Measurements from ENCODE around the gene FSCN2. TPM values are rescaled to one million over a fixed set of nuclear protein-coding genes. Genes with fewer than 3 reads are reported as not detected.

Gene FSCN2
- total RNA-seq, 3 donors from 2014 or later (not counting 1 experiment from before 2014, with no cell fraction given), result 0.26 to 2.6 (median 1.0) TPM

- Histone ChIP-seq H3K36me3 (ENCODE audit: control insufficient read depth, insufficient read depth, low read length) (peaks cover 67% of the 10 kb centered on the region), H3K27me3 (ENCODE audit: control insufficient read depth, insufficient read depth, low read length) (no peaks in the 10 kb centered on the region), H3K9me3 (ENCODE audit: control insufficient read depth, insufficient read depth, low read length) (no peaks in the 10 kb centered on the region), H3K27ac (ENCODE audit: low read length) (no peak overlapping the region), H3K4me3 (ENCODE audit: low read length) (no peak overlapping the region), H3K4me1 (ENCODE audit: control insufficient read depth, insufficient read depth, low read length) (no peaks in the 10 kb centered on the region)
- no peak for DNase-seq
- 98% methylated on average over 4 of the region's 4 CpGs for WGBS (ENCODE audit: insufficient coverage)
- Mint-ChIP-seq H3K4me3 (no peak overlapping the region), H3K27ac (no peak overlapping the region), H3K4me1 (no peaks in the 10 kb centered on the region), H3K36me3 (peaks cover 15% of the 10 kb centered on the region), H3K27me3 (ENCODE audit: low read depth in 2 of 2) (no peaks in the 10 kb centered on the region), H3K9me3 (no peaks in the 10 kb centered on the region)
- no peak for ATAC-seq
- TF ChIP-seq CTCF (IDR thresholded peaks at IDR 0.05), result no peak
- intact Hi-C loops (cut with micrococcal nuclease), result no loop called here
Observed at GRCh38 chr17:81586096-81586495, 57.9 kb downstream of the FSCN2 start.

Other genes starting within 250 kb of the FSCN2 start
- gene SLC38A10, start 233.1 kb upstream of the FSCN2 start, total RNA-seq, result 100 to 1,000 TPM in 1 of 3 donors, 10 to 100 TPM in 2; 72.2 to 104 (median 90.5) TPM
- 10 to 100 TPM in 1 of 3 donors, 1 to 10 TPM in 2; 2.9 to 17.3 (median 5.7) TPM for gene BAHCC1, start 132.9 kb upstream of the FSCN2 start, total RNA-seq
- gene ACTG1, start 15.6 kb upstream of the FSCN2 start, total RNA-seq, result 1,000 to 10,000 TPM; 1,401 to 1,901 (median 1,735) TPM
- 10 to 100 TPM; 31.8 to 34.5 (median 33.1) TPM for gene FAAP100, start 24.0 kb downstream of the FSCN2 start, total RNA-seq
- 100 to 1,000 TPM in 1 of 3 donors, 10 to 100 TPM in 2; 96.2 to 117 (median 99.1) TPM for gene NPLOC4, start 108.7 kb downstream of the FSCN2 start, total RNA-seq
- under 1 TPM; 0.24 to 0.35 (median 0.29) TPM for gene TSPAN10, start 108.8 kb downstream of the FSCN2 start, total RNA-seq
- gene PDE6G, start 128.2 kb downstream of the FSCN2 start, total RNA-seq, result 10 to 100 TPM; 21.9 to 42.8 (median 26.6) TPM
- gene OXLD1, start 138.2 kb downstream of the FSCN2 start, total RNA-seq, result 10 to 100 TPM; 29.9 to 35.0 (median 32.4) TPM
- 10 to 100 TPM; 15.6 to 24.2 (median 22.1) TPM for gene CCDC137, start 138.4 kb downstream of the FSCN2 start, total RNA-seq
- gene ARL16, start 155.4 kb downstream of the FSCN2 start, total RNA-seq, result 10 to 100 TPM; 23.3 to 47.9 (median 39.3) TPM
- 100 to 1,000 TPM; 179 to 186 (median 181) TPM for gene HGS, start 155.6 kb downstream of the FSCN2 start, total RNA-seq
- gene MRPL12, start 175.0 kb downstream of the FSCN2 start, total RNA-seq, result 10 to 100 TPM; 16.3 to 24.4 (median 17.5) TPM
- 1 to 10 TPM; 5.7 to 6.3 (median 5.8) TPM for gene SLC25A10, start 183.9 kb downstream of the FSCN2 start, total RNA-seq

All from natural killer cell (primary cell).